Epithelial cell of proximal tubule (primary cell): ENCODE results near the gene EPHB2. TPM values are rescaled to one million over a fixed set of nuclear protein-coding genes. Genes with fewer than 3 reads are reported as not detected.

ENCODE experiments used
- DNase-seq: peaks from one replicate; pipeline ENCODE4 v3.0.0-alpha.2; 2011; ENCODE audit warnings: low read depth
- H3K4me3 ChIP-seq: 2 replicates; pipeline ENCODE4 v1.5.1; 2011; ENCODE audit warnings: low read depth, mild to moderate bottlenecking, low read length
- total RNA-seq: library from RNA; depleted of rRNA; stranded (reverse); fragments of >200 nt; gene quantifications from 2 replicates; pipeline ENCODE4 v1.2.3, GENCODE V29; 2015
- TF ChIP-seq, protein P1 (sequence below): conservative IDR thresholded peaks from 2 replicates; pipeline ENCODE4 v1.5.1; 2012; ENCODE audit warnings: low read depth, mild to moderate bottlenecking, low read length

EPHB2 gene
- total RNA-seq, 1 donor from 2014 or later: 47.8 TPM

DNA sequence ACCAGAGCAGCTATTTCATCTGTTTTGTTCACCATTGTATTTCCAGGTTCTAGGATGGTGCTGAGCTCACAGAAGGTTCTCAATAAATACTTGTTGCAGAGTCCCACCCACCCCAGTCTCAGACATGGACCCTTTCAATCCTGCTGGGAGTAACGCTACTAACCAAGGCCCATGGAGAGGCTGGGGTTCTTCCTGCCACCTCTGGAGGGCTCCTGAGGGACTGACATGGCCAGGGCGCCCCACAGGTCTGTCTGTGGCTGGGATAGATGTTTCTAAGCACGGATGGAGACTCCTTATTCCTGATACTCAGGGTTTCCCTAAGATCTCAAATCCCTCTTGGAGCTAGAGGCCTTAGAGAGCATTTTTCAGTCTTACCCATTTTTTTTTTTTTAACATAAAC is 87.4 kb downstream of the EPHB2 start:
- no peak overlapping the region for H3K4me3 ChIP-seq
- TF ChIP-seq, protein P1, sequence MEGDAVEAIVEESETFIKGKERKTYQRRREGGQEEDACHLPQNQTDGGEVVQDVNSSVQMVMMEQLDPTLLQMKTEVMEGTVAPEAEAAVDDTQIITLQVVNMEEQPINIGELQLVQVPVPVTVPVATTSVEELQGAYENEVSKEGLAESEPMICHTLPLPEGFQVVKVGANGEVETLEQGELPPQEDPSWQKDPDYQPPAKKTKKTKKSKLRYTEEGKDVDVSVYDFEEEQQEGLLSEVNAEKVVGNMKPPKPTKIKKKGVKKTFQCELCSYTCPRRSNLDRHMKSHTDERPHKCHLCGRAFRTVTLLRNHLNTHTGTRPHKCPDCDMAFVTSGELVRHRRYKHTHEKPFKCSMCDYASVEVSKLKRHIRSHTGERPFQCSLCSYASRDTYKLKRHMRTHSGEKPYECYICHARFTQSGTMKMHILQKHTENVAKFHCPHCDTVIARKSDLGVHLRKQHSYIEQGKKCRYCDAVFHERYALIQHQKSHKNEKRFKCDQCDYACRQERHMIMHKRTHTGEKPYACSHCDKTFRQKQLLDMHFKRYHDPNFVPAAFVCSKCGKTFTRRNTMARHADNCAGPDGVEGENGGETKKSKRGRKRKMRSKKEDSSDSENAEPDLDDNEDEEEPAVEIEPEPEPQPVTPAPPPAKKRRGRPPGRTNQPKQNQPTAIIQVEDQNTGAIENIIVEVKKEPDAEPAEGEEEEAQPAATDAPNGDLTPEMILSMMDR: no peak
- DNase-seq: no peak

DNA sequence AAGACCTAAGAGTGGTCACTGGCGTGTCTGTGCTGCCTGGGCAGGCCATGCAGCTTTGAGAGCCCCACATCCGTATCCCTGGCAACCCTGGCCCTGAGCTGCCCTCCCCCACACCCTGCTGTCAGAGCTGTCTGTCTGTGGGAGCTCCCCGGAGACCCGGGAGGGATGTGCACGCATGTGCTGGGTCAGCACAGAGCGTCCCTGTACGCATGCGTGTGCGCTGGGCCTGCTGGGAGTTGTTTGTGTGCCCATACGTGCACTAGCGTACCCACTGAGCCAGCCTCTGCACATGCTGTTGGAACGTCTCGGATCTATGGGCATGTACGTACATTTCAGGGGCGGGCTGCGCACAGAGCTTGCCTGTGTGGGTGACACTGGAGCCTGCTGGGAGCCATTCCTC is 89.3 kb downstream of the EPHB2 start:
- TF ChIP-seq, protein P1: no peak
- no peak for DNase-seq
- no peak overlapping the region for H3K4me3 ChIP-seq

DNA sequence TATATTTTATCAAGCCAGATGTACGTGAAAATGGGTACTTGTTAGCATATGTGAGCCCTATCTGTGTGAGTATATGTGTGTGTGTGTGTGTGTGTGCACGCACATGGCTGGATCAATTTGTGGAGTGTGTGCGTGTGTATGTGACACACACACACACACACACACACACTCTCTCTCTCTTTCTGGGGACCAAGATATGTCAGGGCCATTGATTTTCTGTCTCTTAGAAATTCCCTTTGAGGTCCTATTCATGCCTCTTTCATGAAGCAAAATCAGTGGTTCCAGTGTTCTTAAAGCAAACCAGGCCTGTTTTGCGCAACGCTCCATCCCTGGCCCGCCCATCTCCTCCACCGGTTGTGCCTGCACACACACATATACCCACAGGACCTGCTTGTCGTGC is 90.0 kb downstream of the EPHB2 start:
- TF ChIP-seq, protein P1: no peak
- DNase-seq: no peak
- H3K4me3 ChIP-seq: no peak overlapping the region

DNA sequence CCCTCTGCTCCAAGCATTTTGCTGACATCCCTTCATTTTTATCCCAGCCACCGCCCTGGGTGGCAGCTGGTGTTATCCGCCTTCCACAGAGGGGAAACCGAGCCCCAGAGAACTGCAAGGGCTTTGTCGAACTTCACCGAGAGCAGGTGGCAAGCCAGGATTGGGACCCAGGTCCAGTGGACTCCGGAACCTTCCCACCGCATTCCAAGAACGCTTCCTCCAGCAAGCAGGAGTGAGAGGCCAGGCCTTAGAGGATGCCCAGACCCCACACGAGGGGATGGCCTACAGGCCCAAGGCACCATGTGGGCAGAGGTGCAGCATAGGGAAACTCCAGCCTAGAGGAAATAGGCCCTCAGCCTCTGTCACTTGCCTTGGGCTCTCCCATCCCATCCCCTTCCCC is 90.7 kb downstream of the EPHB2 start:
- TF ChIP-seq, protein P1: no peak
- H3K4me3 ChIP-seq: no peak overlapping the region
- DNase-seq: no peak

DNA sequence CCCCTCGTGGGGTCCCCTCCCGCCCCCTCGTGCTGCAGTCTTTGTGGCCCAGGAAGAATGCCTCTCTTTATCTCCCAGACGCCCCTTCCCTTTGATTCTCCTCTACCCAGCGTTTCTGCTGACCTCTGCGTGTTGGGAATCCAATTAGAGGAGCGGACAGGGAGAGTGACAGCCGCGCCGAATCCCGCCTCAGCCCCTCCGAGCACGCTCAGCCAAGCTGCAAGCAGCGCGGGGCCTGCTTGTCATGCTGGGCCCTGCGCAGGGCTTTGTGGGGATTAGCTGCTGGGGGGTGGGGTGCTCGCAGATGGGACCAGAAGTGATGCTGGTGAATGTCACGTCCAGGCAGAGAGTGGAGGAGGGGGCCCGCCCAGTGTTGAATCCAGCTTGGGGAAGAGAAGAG is 91.1 kb downstream of the EPHB2 start:
- TF ChIP-seq, protein P1: no peak
- no peak for DNase-seq

DNA sequence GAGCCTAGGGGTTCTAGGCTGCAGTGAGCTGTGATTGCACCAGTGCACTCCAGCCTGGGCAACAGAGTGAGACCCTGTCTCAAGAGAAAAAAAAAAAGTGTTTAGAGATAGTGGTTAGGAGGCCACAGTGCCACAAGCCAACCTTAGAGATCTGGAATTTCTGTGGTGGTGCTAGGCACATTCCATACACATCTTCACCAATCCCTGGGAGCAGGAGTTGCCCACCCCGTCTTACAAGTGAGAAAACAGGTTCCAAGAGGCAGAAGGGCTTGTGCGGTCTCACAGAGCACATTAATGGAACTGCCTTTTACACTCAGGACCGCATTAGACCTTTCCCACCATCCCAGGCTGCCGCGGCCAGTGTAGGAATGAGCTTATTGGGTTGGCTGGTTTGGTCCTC is 93.2 kb downstream of the EPHB2 start:
- TF ChIP-seq, protein P1: no peak
- DNase-seq: no peak
- H3K4me3 ChIP-seq: no peak overlapping the region

More for the DNA sequence above, 91.1 kb downstream of the EPHB2 start:
- H3K4me3 ChIP-seq: no peak overlapping the region

DNA sequence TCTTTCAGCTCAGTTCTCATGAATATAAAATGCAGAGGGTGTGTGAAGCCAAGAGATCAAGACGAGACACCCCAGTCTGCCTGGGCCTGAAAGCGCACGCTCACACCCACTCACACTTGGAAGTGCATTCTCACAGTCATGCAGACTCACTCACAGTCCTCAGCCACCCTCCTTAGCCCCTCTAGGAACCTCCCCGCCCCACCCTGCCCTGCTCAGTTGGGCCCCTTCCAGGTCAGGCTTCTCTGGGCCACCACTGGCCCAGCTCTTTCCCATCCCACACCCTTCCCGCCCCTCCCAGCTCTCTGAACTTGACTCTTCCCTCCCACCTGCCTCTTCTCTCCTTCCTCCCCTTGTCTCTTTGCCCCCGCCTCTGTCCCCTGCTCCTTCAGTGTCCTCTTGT is 93.8 kb downstream of the EPHB2 start:
- H3K4me3 ChIP-seq: no peak overlapping the region
- DNase-seq: no peak
- TF ChIP-seq, protein P1: no peak
